SH-SY5Y (cell line): ENCODE results near the gene GJC3.

Experiments
- GATA2 ChIP-seq: IDR thresholded peaks from 2 replicates; pipeline ENCODE4 v1.6.1; 2011; ENCODE audit warnings: mild to moderate bottlenecking, low read depth, low read length
- GATA3 ChIP-seq: IDR thresholded peaks from 2 replicates; pipeline ENCODE4 v1.6.1; 2011; ENCODE audit warnings: low read depth, mild to moderate bottlenecking, low read length, moderate library complexity

DNA sequence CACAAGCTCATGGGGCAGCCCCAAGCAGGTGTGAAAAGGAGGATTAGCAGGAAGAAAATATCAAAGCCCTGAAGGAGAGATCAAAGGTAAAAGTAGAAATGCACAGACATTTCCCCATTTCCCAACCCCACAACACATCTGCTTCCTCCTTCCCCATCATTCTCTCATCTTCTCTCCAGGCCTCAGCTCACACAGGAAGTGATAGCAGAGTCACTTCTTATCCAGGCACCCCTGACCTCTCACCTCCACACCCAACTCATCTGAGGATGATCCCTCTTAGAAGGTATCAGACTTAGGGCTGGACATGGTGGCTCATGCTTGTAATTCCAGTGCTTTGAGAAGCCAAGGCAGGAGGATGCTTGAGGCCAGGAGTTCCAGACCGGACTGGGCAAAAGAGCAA is 18.2 kb upstream of the GJC3 start:
- TF ChIP-seq GATA3 (no peak), GATA2 (no peak)
